ENCODE measurements around the gene CCDC92. TPM values are rescaled to one million over a fixed set of nuclear protein-coding genes. Genes with fewer than 3 reads are reported as not detected.

Gene CCDC92
- total RNA-seq: 24.5 and 28.4 TPM in 2 replicates

GRCh38 chr12:123972457-123973401 is at the start of gene CCDC92, which contains the start of gene ZNF664:
CCDC92 (minus strand) TSS chr12:123972831; CDS start chr12:123944305, 28,526 bp downstream.
ZNF664 (plus strand) TSS chr12:123973215; CDS start chr12:124012145, 38,930 bp downstream.

Other genes starting within 250 kb of the CCDC92 start
- gene DNAH10, start 210.5 kb downstream of the CCDC92 start, total RNA-seq: under 0.01 TPM in 2 replicates
- gene ZNF664, start 384 bp upstream of the CCDC92 start, total RNA-seq: 11.0 and 13.5 TPM in 2 replicates

All from myometrial cell (primary cell).